Loucy (cell line): ENCODE measurements around the gene SEMA6A.

Experiments
- EZH2phosphoT487 ChIP-seq: fragments of 200-600 bp; IDR thresholded peaks from 2 replicates; pipeline ENCODE4 v1.6.1; 2018; ENCODE audit warnings: antibody characterized with exemption, mild to moderate bottlenecking, moderate library complexity, borderline replicate concordance
- TF ChIP-seq, protein P1 (sequence below): fragments of 200-600 bp; sonication (generic); conservative IDR thresholded peaks from 2 replicates; pipeline ENCODE4 v1.5.1; 2014; ENCODE audit warnings: mild to moderate bottlenecking, antibody characterized with exemption, low read length

- TF ChIP-seq, protein P1, sequence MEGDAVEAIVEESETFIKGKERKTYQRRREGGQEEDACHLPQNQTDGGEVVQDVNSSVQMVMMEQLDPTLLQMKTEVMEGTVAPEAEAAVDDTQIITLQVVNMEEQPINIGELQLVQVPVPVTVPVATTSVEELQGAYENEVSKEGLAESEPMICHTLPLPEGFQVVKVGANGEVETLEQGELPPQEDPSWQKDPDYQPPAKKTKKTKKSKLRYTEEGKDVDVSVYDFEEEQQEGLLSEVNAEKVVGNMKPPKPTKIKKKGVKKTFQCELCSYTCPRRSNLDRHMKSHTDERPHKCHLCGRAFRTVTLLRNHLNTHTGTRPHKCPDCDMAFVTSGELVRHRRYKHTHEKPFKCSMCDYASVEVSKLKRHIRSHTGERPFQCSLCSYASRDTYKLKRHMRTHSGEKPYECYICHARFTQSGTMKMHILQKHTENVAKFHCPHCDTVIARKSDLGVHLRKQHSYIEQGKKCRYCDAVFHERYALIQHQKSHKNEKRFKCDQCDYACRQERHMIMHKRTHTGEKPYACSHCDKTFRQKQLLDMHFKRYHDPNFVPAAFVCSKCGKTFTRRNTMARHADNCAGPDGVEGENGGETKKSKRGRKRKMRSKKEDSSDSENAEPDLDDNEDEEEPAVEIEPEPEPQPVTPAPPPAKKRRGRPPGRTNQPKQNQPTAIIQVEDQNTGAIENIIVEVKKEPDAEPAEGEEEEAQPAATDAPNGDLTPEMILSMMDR = no peak
- TF ChIP-seq EZH2phosphoT487 = no peak
Observed at GRCh38 chr5:116449458-116449857, 125.2 kb downstream of the SEMA6A start.
